Measurements from ENCODE around the gene PXK.

- TF ChIP-seq CTCF (tag by site-specific recombination; IDR thresholded peaks at IDR 0.05): no peak
- no peak for TF ChIP-seq ZNF23 (tag by site-specific recombination; IDR thresholded peaks at IDR 0.05; ENCODE audit: borderline replicate concordance)
- TF ChIP-seq KLF10 (tag by site-specific recombination; IDR thresholded peaks at IDR 0.05): no peak
- TF ChIP-seq BCL11A (tag by site-specific recombination; IDR thresholded peaks at IDR 0.05; ENCODE audit: low read depth): no peak
- TF ChIP-seq ZNF610 (tag by site-specific recombination; IDR thresholded peaks at IDR 0.05; ENCODE audit: borderline replicate concordance): no peak
- no peak for TF ChIP-seq ZNF514 (tag by site-specific recombination; IDR thresholded peaks at IDR 0.05)
- TF ChIP-seq, protein P1, sequence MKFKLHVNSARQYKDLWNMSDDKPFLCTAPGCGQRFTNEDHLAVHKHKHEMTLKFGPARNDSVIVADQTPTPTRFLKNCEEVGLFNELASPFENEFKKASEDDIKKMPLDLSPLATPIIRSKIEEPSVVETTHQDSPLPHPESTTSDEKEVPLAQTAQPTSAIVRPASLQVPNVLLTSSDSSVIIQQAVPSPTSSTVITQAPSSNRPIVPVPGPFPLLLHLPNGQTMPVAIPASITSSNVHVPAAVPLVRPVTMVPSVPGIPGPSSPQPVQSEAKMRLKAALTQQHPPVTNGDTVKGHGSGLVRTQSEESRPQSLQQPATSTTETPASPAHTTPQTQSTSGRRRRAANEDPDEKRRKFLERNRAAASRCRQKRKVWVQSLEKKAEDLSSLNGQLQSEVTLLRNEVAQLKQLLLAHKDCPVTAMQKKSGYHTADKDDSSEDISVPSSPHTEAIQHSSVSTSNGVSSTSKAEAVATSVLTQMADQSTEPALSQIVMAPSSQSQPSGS (tag by site-specific recombination; IDR thresholded peaks at IDR 0.05; ENCODE audit: low read depth): no peak
- TF ChIP-seq ZNF24 (tag by site-specific recombination; IDR thresholded peaks at IDR 0.05): no peak
- TF ChIP-seq ZNF677 (tag by site-specific recombination; IDR thresholded peaks at IDR 0.05): no peak
- no peak for TF ChIP-seq MYNN (tag by site-specific recombination; IDR thresholded peaks at IDR 0.05; ENCODE audit: borderline replicate concordance)
- TF ChIP-seq, protein P2, sequence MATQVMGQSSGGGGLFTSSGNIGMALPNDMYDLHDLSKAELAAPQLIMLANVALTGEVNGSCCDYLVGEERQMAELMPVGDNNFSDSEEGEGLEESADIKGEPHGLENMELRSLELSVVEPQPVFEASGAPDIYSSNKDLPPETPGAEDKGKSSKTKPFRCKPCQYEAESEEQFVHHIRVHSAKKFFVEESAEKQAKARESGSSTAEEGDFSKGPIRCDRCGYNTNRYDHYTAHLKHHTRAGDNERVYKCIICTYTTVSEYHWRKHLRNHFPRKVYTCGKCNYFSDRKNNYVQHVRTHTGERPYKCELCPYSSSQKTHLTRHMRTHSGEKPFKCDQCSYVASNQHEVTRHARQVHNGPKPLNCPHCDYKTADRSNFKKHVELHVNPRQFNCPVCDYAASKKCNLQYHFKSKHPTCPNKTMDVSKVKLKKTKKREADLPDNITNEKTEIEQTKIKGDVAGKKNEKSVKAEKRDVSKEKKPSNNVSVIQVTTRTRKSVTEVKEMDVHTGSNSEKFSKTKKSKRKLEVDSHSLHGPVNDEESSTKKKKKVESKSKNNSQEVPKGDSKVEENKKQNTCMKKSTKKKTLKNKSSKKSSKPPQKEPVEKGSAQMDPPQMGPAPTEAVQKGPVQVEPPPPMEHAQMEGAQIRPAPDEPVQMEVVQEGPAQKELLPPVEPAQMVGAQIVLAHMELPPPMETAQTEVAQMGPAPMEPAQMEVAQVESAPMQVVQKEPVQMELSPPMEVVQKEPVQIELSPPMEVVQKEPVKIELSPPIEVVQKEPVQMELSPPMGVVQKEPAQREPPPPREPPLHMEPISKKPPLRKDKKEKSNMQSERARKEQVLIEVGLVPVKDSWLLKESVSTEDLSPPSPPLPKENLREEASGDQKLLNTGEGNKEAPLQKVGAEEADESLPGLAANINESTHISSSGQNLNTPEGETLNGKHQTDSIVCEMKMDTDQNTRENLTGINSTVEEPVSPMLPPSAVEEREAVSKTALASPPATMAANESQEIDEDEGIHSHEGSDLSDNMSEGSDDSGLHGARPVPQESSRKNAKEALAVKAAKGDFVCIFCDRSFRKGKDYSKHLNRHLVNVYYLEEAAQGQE (tag by site-specific recombination; IDR thresholded peaks at IDR 0.05): no peak
- no peak for TF ChIP-seq ZNF394 (tag by site-specific recombination; IDR thresholded peaks at IDR 0.05; ENCODE audit: borderline replicate concordance)
- no peak for TF ChIP-seq SALL2 (tag by site-specific recombination; IDR thresholded peaks at IDR 0.05; ENCODE audit: borderline replicate concordance)
Observed at GRCh38 chr3:58287354-58287753, 45.3 kb upstream of the PXK start.

All from HEK293 (cell line).